ACHN (cell line): ENCODE data around the gene ARID1B.
"Not testable (repeated sequence)": the region's sequence is repeated elsewhere in the genome, so short reads cannot be mapped to it uniquely, and the experiment has no call there.

Source experiments
- DNase-seq: peaks from one replicate; pipeline ENCODE4 v3.0.0-alpha.2; 2015
- in situ Hi-C: cut with HindIII; loops from 2 replicates; pipeline ENCODE4 v1.10.0; 2017; ENCODE audit warnings: low sequenced_read_pairs, low pct_ligation_motif_present, low pct_unique_long_range_greater_than_20kb

The ARID1B gene

GRCh38 chr6:157033428-157034140, 256.4 kb downstream of the ARID1B start:
- DNase-seq: peak; percentile 29
- in situ Hi-C loops: no loop called here

DNA sequence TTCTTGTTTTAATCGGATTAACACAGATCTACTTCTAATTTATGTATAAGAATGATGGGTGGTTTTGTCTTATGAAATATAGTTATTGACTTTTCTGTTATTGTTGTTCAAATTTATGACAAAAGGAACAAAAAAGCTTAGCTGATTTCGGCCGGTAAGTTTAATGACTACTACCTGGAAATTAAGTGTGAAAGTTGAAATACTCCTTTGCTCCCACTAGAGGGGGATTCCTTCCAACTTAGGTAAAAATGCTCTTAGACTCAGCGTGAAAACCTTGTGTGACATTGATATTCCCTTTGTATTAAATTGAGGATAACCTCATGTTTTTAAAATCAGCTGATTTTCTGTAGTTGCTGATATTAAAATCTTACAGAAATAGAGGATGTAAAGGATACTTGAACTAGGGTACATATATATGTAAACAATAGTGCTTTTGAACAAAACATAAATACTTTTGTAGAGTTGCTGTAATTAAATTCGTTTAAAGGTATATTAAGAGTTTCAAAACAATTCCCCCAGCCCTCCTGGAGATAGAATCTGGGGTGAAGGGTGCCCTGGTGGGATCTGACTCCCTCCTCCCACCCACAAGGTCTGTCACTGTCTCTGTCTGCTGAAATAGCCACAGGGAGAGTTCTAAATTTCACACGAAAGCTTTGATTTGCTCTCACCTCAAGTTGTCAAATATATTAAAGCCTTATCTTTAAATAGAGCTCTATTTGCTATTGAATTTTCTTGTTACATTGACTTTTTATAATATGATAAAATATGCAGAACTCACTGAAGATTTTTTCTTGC, 257.5 kb downstream of the ARID1B start:
- in situ Hi-C loops: no loop called here
- DNase-seq: peak; percentile 69

DNA sequence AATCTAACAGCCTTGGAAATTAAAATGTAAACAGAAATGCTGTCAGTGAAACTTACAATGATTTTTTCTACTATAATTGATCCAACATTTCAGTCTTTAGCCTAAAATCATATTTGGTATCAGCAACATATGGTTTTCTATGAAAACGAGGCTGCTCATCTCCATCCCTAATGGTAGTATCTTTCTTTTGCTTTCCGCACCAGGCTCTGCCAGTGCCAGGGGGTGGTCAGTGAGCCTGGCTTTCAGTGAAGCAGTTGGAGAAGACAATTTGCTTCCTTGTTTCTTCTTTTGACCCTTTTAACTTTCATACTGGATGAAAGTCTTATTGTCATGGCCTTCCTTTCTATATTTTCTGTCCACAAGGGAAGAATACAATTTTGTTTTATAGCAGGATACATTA, 258.4 kb downstream of the ARID1B start:
- in situ Hi-C loops: no loop called here
- no peak for DNase-seq

- DNase-seq: no peak
- in situ Hi-C loops: no loop called here
These were observed 259.1 kb downstream of the ARID1B start for GRCh38 chr6:157036245-157036711.

GRCh38 chr6:157037165-157037564, 260.0 kb downstream of the ARID1B start:
- in situ Hi-C loops: no loop called here
- DNase-seq: no peak

GRCh38 chr6:157038610-157039009, 261.4 kb downstream of the ARID1B start:
- in situ Hi-C loops: no loop called here
- no peak for DNase-seq

DNA sequence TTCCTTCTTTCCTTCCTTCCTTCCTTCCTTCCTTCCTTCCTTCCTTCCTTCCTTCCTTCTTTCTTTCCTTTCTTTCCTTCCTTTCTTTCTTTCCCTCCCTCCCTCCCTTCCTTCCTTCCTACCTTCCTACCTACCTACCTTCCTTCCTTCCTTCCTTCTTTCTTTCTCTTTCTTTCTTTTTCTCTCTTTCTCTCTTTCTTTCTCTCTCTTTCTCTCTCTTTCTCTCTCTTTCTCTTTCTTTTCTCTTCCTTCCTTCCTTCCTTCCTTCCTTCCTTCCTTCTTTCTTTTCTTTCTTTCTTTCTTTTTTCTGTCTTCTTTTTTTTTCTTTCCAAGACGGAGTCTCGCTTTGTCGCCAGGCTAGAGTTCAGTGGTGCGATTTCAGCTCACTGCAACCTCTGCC, 262.5 kb downstream of the ARID1B start:
- in situ Hi-C loops, DNase-seq: not testable (repeated sequence)

- in situ Hi-C loops: no loop called here
- no peak for DNase-seq
These were observed 263.0 kb downstream of the ARID1B start for GRCh38 chr6:157040191-157040590.

GRCh38 chr6:157045831-157046454, 268.8 kb downstream of the ARID1B start:
- DNase-seq: peak; percentile 77
- in situ Hi-C loops: no loop called here

DNA sequence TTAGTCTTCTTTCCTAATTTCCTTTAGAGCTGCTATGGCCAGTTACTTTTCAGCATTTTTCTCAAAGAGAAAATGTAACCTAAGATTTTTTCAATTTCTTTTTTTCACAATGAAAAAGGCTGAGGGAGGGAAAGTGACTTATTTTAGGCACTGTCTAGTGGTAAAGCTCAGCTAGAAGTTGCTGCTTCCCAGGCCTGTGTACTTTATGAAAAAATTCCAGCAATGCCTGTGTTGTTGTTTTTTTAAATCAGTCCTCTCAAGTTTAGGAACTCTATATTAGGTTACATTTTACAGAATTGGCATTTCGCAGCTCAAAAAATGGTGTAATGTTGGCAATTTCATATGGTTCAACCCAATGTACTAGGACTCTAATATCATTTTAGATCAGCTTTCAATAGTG, 269.6 kb downstream of the ARID1B start:
- DNase-seq: no peak
- in situ Hi-C loops: no loop called here

DNA sequence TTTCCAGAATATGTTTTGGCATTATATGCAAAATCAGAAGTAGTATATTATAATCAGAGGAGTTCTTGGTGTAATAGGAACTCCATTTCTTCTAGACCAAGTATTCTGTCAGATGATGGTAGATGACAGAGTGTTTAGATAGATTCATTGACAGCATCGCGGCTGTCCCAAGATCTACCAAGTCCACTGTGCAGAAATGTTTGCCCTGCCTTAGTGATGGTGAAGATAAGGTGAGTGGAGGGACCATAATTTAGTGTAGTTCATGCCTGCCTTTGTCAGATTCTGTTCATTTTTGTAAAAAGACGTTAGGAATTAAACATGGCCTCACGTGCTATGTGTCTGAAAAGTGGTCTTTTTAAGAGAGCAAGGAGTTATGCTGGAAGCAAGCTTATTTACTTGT, 270.1 kb downstream of the ARID1B start:
- no peak for DNase-seq
- in situ Hi-C loops: no loop called here

- in situ Hi-C loops: no loop called here
- DNase-seq: no peak
These were observed 270.8 kb downstream of the ARID1B start for GRCh38 chr6:157047951-157048350.

DNA sequence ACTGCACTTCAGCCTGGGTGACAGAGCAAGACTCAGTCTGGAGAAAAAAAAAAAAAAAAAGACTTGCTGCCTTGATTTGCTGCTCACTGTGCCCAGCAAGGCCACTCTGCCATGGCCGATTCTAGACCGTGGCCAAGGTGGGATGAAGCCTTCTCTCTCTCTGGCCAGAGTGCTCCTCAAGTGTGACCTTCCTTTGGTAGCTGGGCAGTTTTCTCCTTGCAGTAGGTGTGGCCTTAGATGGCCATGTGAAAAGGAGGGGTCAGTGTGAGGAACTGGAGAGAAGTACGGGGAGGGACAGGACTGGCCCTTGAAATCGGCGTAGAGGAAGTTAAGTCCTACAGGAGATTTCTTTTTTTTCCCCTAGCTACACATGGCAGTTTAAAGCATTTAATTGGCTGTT, 272.0 kb downstream of the ARID1B start:
- no peak for DNase-seq
- in situ Hi-C loops: no loop called here

DNA sequence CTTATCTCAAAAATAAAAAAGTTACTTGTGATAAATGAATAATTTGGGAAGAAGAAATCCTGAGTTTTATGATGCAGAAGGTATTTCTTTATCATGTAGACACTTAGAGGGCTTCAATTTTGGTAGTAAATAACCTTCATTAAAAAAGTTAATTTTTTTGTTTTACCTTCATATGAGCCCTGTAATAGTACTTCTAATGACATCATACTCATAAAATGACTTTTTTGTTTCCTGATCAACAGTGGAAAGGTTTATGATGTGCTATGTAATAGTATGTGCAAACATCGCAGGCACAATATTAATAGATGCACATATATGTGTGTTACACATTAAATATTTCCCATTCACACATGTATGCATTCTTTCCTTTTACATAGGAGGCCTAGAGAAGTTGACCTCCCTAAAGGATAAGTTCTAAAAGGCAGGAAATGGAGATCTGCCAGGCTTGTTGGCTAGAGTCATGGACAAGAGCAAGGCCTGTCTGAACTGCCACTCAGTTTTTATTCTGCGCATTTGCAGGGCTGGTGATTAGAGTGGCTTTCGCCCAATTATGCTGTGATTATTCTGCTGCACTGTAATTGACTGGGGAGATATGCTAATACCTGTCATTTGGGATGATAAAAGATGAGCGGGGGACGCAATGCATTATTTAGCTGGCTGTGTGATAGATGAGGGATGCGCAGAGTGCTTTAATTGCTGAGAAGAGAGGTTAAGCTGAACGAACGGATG, 273.5 kb downstream of the ARID1B start:
- in situ Hi-C loops: no loop called here
- DNase-seq: no peak

GRCh38 chr6:157054531-157054979, 277.4 kb downstream of the ARID1B start:
- no peak for DNase-seq
- in situ Hi-C loops: no loop called here

DNA sequence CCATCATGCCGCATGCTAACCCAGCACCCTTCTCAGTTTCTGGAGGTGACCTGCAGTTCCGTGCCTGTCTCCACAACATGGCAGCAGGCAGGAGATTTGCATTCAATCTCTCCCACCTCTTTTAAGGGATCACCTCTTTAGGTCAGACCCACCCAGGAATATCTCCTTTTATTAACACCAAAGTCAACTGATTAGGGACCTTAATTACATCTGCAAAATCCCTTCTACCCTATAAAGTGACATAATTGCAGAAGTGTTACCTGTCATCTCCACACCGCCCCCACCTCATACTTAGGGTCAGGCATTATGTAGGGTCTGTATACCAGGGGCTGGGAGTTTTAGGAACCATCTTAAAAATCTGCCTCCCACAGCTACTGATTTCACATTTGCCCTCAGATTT, 278.7 kb downstream of the ARID1B start:
- no peak for DNase-seq
- in situ Hi-C loops: no loop called here

DNA sequence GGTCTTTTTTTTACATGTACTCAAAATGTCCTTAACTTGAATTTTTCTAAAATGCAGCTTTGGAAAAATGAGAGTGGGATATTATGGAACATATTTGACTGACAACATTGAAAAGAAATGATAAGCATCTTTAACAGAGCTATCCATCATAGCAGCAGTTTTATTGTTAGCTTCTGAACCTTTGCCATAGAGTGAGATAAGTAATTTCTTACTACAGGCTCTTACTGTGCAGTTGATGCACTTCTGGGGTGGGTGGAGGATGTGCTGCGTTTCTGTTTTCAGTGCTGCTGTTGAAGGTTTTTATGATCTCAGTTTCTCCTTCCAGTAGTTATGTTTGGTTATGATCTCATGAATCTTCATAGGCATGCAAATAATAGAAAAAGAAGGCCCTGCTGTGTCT, 279.1 kb downstream of the ARID1B start:
- in situ Hi-C loops: no loop called here
- DNase-seq: no peak

GRCh38 chr6:157058574-157058973, 281.4 kb downstream of the ARID1B start:
- in situ Hi-C loops: no loop called here
- no peak for DNase-seq

DNA sequence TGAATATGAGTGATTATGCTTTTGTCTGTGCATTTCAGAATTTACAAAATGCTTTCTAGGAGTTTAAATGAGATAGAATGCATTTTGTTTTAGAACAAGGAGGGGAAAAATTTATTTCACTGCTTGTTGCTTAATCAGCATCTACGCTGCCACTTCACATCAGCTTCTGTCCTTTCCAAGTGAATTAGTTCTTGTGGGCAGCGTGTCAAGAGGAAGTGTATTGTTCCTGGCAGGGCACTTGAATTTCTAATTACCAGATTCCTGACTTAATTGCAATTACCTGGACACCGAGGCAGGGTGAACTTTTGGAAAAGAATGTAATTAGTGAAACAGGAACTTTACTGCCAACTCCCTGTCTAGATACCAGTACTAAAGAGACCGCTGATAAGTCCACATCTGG, 282.6 kb downstream of the ARID1B start:
- in situ Hi-C loops: no loop called here
- no peak for DNase-seq
